Measurements from ENCODE around the gene IQCN.

DNA sequence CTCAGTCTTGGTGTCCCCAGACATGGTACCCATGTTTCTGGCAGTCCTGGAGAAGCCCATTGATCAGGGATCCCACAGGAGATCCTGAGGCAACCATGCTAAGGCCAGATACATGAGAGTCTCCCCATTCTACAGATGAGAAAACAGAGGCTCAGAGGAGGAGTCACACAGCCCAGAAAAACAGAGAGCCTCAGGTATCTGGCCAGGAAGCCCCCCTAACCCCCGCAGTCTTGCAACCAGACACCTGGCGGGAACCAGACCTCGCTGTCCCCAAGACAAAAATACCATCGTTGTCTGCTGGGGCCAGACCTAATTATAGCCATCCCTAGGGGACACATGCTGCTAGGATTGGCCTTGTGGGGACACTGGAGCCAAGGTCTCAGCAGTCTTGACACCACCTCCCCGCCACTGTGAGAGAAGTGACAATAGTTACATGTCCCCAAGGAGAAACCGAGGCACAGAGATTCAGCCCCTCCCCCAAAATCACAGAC lies 46.4 kb downstream of the IQCN start:
- TF ChIP-seq, protein P1, sequence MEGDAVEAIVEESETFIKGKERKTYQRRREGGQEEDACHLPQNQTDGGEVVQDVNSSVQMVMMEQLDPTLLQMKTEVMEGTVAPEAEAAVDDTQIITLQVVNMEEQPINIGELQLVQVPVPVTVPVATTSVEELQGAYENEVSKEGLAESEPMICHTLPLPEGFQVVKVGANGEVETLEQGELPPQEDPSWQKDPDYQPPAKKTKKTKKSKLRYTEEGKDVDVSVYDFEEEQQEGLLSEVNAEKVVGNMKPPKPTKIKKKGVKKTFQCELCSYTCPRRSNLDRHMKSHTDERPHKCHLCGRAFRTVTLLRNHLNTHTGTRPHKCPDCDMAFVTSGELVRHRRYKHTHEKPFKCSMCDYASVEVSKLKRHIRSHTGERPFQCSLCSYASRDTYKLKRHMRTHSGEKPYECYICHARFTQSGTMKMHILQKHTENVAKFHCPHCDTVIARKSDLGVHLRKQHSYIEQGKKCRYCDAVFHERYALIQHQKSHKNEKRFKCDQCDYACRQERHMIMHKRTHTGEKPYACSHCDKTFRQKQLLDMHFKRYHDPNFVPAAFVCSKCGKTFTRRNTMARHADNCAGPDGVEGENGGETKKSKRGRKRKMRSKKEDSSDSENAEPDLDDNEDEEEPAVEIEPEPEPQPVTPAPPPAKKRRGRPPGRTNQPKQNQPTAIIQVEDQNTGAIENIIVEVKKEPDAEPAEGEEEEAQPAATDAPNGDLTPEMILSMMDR (tag by site-specific recombination; IDR thresholded peaks at IDR 0.05), result no peak
- TF ChIP-seq ZNF404 (tag by site-specific recombination; IDR thresholded peaks at IDR 0.05) (no peak), KLF16 (tag by site-specific recombination; IDR thresholded peaks at IDR 0.05) (no peak), ZNF341 (tag by site-specific recombination; IDR thresholded peaks at IDR 0.05; ENCODE audit: low read depth) (no peak), ZSCAN30 (tag by site-specific recombination; IDR thresholded peaks at IDR 0.05) (no peak)
